Panc1 (cell line): ENCODE results near the gene PNRC2.

Experiments used
- POLR2AphosphoS5 ChIP-seq: IDR thresholded peaks from 2 replicates; pipeline ENCODE4 v1.6.1; 2012; ENCODE audit warnings: mild to moderate bottlenecking, low read depth, low read length, moderate library complexity
- REST ChIP-seq, 2 experiments: IDR thresholded peaks; 2 replicates each; pipeline ENCODE4 v1.6.1; 2011 to 2012; ENCODE audit warnings: low read depth in 2 of 2, control low read depth in 1 of 2, low read length in 1 of 2, mild to moderate bottlenecking in 1 of 2, moderate library complexity in 1 of 2; ENCODE audit not compliant: insufficient read depth in 1 of 2
- SIN3A ChIP-seq: IDR thresholded peaks from 2 replicates; pipeline ENCODE4 v1.6.1; 2012; ENCODE audit warnings: low read depth, mild to moderate bottlenecking, low read length, moderate library complexity, borderline replicate concordance; ENCODE audit not compliant: insufficient read depth
- TCF7L2 ChIP-seq: IDR thresholded peaks from 2 replicates; pipeline ENCODE4 v1.6.1; 2011; ENCODE audit warnings: mild to moderate bottlenecking, low read depth, low read length, inconsistent platforms
- TF ChIP-seq, protein P1 (sequence below): fragments of 450-650 bp; IDR thresholded peaks from 2 replicates; pipeline ENCODE4 v1.5.1; 2017; ENCODE audit warnings: mild to moderate bottlenecking

GRCh38 chr1:23979387-23979880, 19.8 kb downstream of the PNRC2 start:
- TF ChIP-seq REST (IDR thresholded peaks at IDR 0.05; ENCODE audit: insufficient read depth in 1 of 2, low read depth in 2 of 2, low read length in 1 of 2) (no peak), POLR2AphosphoS5 (no peak), TCF7L2 (no peak), SIN3A (no peak)
- TF ChIP-seq, protein P1, sequence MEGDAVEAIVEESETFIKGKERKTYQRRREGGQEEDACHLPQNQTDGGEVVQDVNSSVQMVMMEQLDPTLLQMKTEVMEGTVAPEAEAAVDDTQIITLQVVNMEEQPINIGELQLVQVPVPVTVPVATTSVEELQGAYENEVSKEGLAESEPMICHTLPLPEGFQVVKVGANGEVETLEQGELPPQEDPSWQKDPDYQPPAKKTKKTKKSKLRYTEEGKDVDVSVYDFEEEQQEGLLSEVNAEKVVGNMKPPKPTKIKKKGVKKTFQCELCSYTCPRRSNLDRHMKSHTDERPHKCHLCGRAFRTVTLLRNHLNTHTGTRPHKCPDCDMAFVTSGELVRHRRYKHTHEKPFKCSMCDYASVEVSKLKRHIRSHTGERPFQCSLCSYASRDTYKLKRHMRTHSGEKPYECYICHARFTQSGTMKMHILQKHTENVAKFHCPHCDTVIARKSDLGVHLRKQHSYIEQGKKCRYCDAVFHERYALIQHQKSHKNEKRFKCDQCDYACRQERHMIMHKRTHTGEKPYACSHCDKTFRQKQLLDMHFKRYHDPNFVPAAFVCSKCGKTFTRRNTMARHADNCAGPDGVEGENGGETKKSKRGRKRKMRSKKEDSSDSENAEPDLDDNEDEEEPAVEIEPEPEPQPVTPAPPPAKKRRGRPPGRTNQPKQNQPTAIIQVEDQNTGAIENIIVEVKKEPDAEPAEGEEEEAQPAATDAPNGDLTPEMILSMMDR: no peak
